SK-N-SH (cell line): ENCODE data around the gene DDIT3.

Source experiments
- CTCF ChIP-seq: fragments of 200-600 bp; sonication (generic); IDR thresholded peaks from 2 replicates; pipeline ENCODE4 v1.6.1; 2017; ENCODE audit warnings: antibody characterized with exemption, mild to moderate bottlenecking, moderate library complexity
- EP300 ChIP-seq, 2 experiments: IDR thresholded peaks; 2 replicates each; pipeline versions ENCODE4 v1.4.0 to v1.6.1; 2012; ENCODE audit warnings: borderline replicate concordance in 1 of 2, low read depth in 1 of 2, low read length in 1 of 2
- FOXM1 ChIP-seq: IDR thresholded peaks from 2 replicates; pipeline ENCODE4 v1.4.0; 2012; ENCODE audit warnings: low read depth, mild to moderate bottlenecking
- POLR2AphosphoS5 ChIP-seq: IDR thresholded peaks from 2 replicates; pipeline ENCODE4 v1.6.1; 2012; ENCODE audit warnings: low read depth, low read length
- TEAD4 ChIP-seq: IDR thresholded peaks from 2 replicates; pipeline ENCODE4 v1.4.0; 2012; ENCODE audit warnings: mild to moderate bottlenecking, borderline replicate concordance; ENCODE audit not compliant: insufficient read depth

GRCh38 chr12:57491393-57492280 lies 28.7 kb downstream of the DDIT3 start:
- TF ChIP-seq CTCF (peak; percentile 31; the same call in 1 of the 2 replicates), POLR2AphosphoS5 (no peak), FOXM1 (no peak), EP300 (IDR thresholded peaks at IDR 0.05; ENCODE audit: borderline replicate concordance in 1 of 2, low read depth in 1 of 2, low read length in 1 of 2) (no peak), TEAD4 (no peak)
